ENCODE measurements around the gene FOXP1.

Gene FOXP1

GRCh38 chr3:71311661-71312046, 271.9 kb downstream of the FOXP1 start:
- in situ Hi-C loops (cut with HindIII; ENCODE audit: low sequenced_read_pairs) = no loop called here
- no peak for DNase-seq (ENCODE audit: low read depth, low spot score)
- H3K4me3 ChIP-seq (ENCODE audit: low read depth, low read length) = no peak overlapping the region
- no peak for TF ChIP-seq CTCF (IDR thresholded peaks at IDR 0.05; ENCODE audit: low read depth, low read length)

- no peak for TF ChIP-seq CTCF (IDR thresholded peaks at IDR 0.05; ENCODE audit: low read depth, low read length)
- H3K4me3 ChIP-seq (ENCODE audit: low read depth, low read length) = no peak overlapping the region
- in situ Hi-C loops (cut with HindIII; ENCODE audit: low sequenced_read_pairs) = no loop called here
- DNase-seq (ENCODE audit: low read depth, low spot score) = no peak
Measured at GRCh38 chr3:71310980-71311660, 272.4 kb downstream of the FOXP1 start.

GRCh38 chr3:71310359-71310979, 273.1 kb downstream of the FOXP1 start:
- no peak overlapping the region for H3K4me3 ChIP-seq (ENCODE audit: low read depth, low read length)
- in situ Hi-C loops (cut with HindIII; ENCODE audit: low sequenced_read_pairs) = no loop called here
- no peak for TF ChIP-seq CTCF (IDR thresholded peaks at IDR 0.05; ENCODE audit: low read depth, low read length)
- peak; percentile 59 for DNase-seq (ENCODE audit: low read depth, low spot score)

GRCh38 chr3:71309886-71310285, 273.6 kb downstream of the FOXP1 start:
- in situ Hi-C loops (cut with HindIII; ENCODE audit: low sequenced_read_pairs) = no loop called here
- no peak overlapping the region for H3K4me3 ChIP-seq (ENCODE audit: low read depth, low read length)
- no peak for DNase-seq (ENCODE audit: low read depth, low spot score)
- no peak for TF ChIP-seq CTCF (IDR thresholded peaks at IDR 0.05; ENCODE audit: low read depth, low read length)

GRCh38 chr3:71309342-71309741, 274.2 kb downstream of the FOXP1 start:
- TF ChIP-seq CTCF (IDR thresholded peaks at IDR 0.05; ENCODE audit: low read depth, low read length) = no peak
- DNase-seq (ENCODE audit: low read depth, low spot score) = no peak
- H3K4me3 ChIP-seq (ENCODE audit: low read depth, low read length) = no peak overlapping the region
- in situ Hi-C loops (cut with HindIII; ENCODE audit: low sequenced_read_pairs) = no loop called here

- DNase-seq (ENCODE audit: low read depth, low spot score) = no peak
- no peak overlapping the region for H3K4me3 ChIP-seq (ENCODE audit: low read depth, low read length)
- no peak for TF ChIP-seq CTCF (IDR thresholded peaks at IDR 0.05; ENCODE audit: low read depth, low read length)
- in situ Hi-C loops (cut with HindIII; ENCODE audit: low sequenced_read_pairs) = no loop called here
Measured at GRCh38 chr3:71308836-71309235, 274.7 kb downstream of the FOXP1 start.

All from astrocyte of the spinal cord (primary cell).